MCF 10A (cell line): Measurements from ENCODE around the gene VPS39. TPM values are rescaled to one million over a fixed set of nuclear protein-coding genes. Genes with fewer than 3 reads are reported as not detected.

Source experiments
- BruUV-seq: library from RNA; stranded (reverse); fragments of 400-500 nt; replicated peaks from 2 replicates; lab custom pipeline; 2021; lab: Mats Ljungman, UMichigan
- CTCF ChIA-PET: fragments of 300-600 bp; sonication (Branson Sonifier 250); formaldehyde crosslinking; extraction: SDS; loops from one replicate; lab custom pipeline; 2021; ENCODE audit warnings: antibody characterized with exemption, inconsistent platforms; lab: Yijun Ruan, JAX
- POLR2A ChIA-PET: fragments of 300-600, 350-650 bp; sonication (Branson Sonifier 250); formaldehyde crosslinking; extraction: SDS; loops from one replicate; lab custom pipeline; 2020; ENCODE audit warnings: antibody characterized with exemption, inconsistent platforms; lab: Yijun Ruan, JAX
- DNase-seq: peaks from one replicate; pipeline ENCODE4 v3.0.0-alpha.2; 2018; ENCODE audit not compliant: unreplicated experiment
- H3K27ac Mint-ChIP-seq: one replicate; pipeline ENCODE4 v1.8.0; 2022; ENCODE audit warnings: mild to moderate bottlenecking, low read depth, mixed read lengths; ENCODE audit not compliant: unreplicated experiment
- H3K27me3 Mint-ChIP-seq: one replicate; pipeline ENCODE4 v1.8.0; 2022; ENCODE audit warnings: mixed read lengths; ENCODE audit not compliant: insufficient read depth, unreplicated experiment
- H3K36me3 Mint-ChIP-seq: one replicate; pipeline ENCODE4 v1.8.0; 2022; ENCODE audit warnings: mild to moderate bottlenecking, moderate library complexity, mixed read lengths; ENCODE audit not compliant: insufficient read depth, unreplicated experiment
- H3K4me1 Mint-ChIP-seq: one replicate; pipeline ENCODE4 v1.8.0; 2022; ENCODE audit warnings: mixed read lengths; ENCODE audit not compliant: insufficient read depth, unreplicated experiment
- H3K4me3 Mint-ChIP-seq: one replicate; pipeline ENCODE4 v1.8.0; 2022; ENCODE audit warnings: mild to moderate bottlenecking, moderate library complexity, mixed read lengths; ENCODE audit not compliant: unreplicated experiment
- H3K9me3 Mint-ChIP-seq: one replicate; pipeline ENCODE4 v1.8.0; 2022; ENCODE audit warnings: mixed read lengths; ENCODE audit not compliant: unreplicated experiment
- intact Hi-C: fragments of 100-400 bp; cut with micrococcal nuclease; formaldehyde crosslinking; loops from 2 replicates; pipeline ENCODE4 v1.14.1; 2022
- total RNA-seq: library from RNA; stranded (reverse); gene quantifications from 2 replicates; pipeline ENCODE4 v1.2.3, GENCODE V29; 2022
- TF ChIP-seq, protein P1 (sequence below): fragments of 200-600 bp; IDR thresholded peaks from one replicate; pipeline ENCODE4 v1.8.0; 2022; ENCODE audit warnings: antibody characterized with exemption, mild to moderate bottlenecking; ENCODE audit not compliant: unreplicated experiment

VPS39 gene
- total RNA-seq, 1 experiment from 2014 or later: 47.1 TPM

DNA sequence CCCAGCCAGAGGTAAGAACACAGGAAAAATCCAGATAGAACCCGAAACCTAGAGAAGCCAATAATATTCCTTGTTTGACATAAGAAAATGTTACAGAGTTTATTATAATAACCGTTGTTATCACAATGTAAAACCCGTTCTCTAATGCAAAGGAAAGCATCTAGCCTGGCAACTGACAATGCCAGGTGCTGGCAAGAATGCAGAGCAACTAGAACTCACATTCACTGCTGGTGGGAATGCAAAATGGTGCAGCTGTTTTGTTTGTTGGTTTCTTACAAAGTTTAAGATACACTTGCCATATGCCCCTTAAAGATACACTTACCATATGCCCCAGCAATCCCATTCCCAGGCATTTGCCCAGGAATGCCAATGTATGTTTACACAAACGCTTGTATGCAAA is 23.4 kb downstream of the VPS39 start:
- H3K27me3 Mint-ChIP-seq: no peaks in the 10 kb centered on the region
- ChIA-PET CTCF (interaction anchor here (0.7 kb wide), 1 partner anchor 63 kb away, joined by 3 read pairs; no protein-coding TSS in a partner anchor), POLR2A (interaction anchor here (0.5 to 0.7 kb wide), 2 partner anchors 9 to 28 kb away, joined by 3 to 5 read pairs; partner anchors contain the start of gene PLA2G4F)
- no peak overlapping the region for H3K27ac Mint-ChIP-seq
- H3K4me1 Mint-ChIP-seq: no peaks in the 10 kb centered on the region
- no peak overlapping the region for H3K4me3 Mint-ChIP-seq
- intact Hi-C loops: no loop called here
- no peaks in the 10 kb centered on the region for H3K9me3 Mint-ChIP-seq
- TF ChIP-seq, protein P1, sequence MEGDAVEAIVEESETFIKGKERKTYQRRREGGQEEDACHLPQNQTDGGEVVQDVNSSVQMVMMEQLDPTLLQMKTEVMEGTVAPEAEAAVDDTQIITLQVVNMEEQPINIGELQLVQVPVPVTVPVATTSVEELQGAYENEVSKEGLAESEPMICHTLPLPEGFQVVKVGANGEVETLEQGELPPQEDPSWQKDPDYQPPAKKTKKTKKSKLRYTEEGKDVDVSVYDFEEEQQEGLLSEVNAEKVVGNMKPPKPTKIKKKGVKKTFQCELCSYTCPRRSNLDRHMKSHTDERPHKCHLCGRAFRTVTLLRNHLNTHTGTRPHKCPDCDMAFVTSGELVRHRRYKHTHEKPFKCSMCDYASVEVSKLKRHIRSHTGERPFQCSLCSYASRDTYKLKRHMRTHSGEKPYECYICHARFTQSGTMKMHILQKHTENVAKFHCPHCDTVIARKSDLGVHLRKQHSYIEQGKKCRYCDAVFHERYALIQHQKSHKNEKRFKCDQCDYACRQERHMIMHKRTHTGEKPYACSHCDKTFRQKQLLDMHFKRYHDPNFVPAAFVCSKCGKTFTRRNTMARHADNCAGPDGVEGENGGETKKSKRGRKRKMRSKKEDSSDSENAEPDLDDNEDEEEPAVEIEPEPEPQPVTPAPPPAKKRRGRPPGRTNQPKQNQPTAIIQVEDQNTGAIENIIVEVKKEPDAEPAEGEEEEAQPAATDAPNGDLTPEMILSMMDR: no peak
- no TSS peak for BruUV-seq
- H3K36me3 Mint-ChIP-seq: peaks cover 80% of the 10 kb centered on the region
- no peak for DNase-seq

DNA sequence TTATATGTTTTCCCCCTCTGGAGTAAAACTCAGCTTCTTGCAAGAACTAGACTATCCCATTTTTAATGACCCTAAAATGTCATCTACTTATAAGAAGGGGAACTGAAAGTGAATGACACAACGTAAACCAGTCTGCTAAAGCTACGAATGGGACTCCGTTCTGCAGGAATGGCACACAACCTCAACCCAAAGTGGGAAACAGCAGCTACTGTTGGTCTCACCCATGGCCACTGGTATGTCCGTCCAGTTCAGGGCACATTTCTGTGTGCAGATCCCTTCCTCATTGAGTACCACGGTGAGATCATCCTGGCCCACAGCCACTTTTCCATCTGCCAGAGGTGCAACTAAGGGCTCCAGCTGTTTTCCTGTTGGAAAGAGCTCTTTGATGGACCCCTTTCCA is 23.8 kb downstream of the VPS39 start:
- Mint-ChIP-seq H3K9me3 (no peaks in the 10 kb centered on the region), H3K4me3 (no peak overlapping the region), H3K4me1 (no peaks in the 10 kb centered on the region), H3K27ac (no peak overlapping the region), H3K27me3 (no peaks in the 10 kb centered on the region), H3K36me3 (peaks cover 75% of the 10 kb centered on the region)
- ChIA-PET POLR2A (interaction anchor here (0.5 to 0.7 kb wide), 2 partner anchors 10 to 28 kb away, joined by 3 to 5 read pairs; partner anchors contain the start of gene PLA2G4F), CTCF (interaction anchor here (0.6 kb wide), 1 partner anchor 45 kb away, joined by 3 read pairs; no protein-coding TSS in a partner anchor)
- no peak for DNase-seq
- no TSS peak for BruUV-seq
- intact Hi-C loops: no loop called here
- TF ChIP-seq, protein P1: no peak

DNA sequence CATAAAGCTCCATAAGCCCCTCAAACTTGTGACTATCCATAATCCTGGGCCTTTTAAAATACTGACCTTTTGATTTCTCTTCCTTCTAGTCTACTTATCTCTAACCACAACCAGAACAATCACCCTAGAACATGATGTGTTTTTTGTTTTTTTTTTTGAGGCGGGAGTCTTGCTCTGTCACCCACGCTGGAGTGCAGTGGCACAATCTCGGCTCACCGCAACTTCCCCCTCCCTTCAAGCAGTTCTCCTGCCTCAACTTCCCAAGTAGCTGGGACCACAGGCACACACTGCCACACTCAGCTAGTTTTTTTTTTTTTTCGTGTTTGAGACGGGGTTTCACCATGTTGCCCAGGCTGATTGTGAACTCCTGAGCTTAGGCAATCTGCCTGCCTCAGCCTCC is 25.1 kb downstream of the VPS39 start:
- H3K4me3 Mint-ChIP-seq: no peak overlapping the region
- H3K36me3 Mint-ChIP-seq: peaks cover 75% of the 10 kb centered on the region
- no TSS peak for BruUV-seq
- no peak overlapping the region for H3K27ac Mint-ChIP-seq
- H3K9me3 Mint-ChIP-seq: no peaks in the 10 kb centered on the region
- DNase-seq: no peak
- intact Hi-C loops: no loop called here
- POLR2A ChIA-PET: no interaction called here
- TF ChIP-seq, protein P1: no peak
- H3K4me1 Mint-ChIP-seq: no peaks in the 10 kb centered on the region
- no peaks in the 10 kb centered on the region for H3K27me3 Mint-ChIP-seq
- CTCF ChIA-PET: interaction anchor here (0.6 to 1.0 kb wide), 2 partner anchors 26 to 196 kb away, joined by 3 to 5 read pairs; no protein-coding TSS in a partner anchor

GRCh38 chr15:42182328-42182886 is 25.7 kb downstream of the VPS39 start:
- no peak for DNase-seq
- H3K36me3 Mint-ChIP-seq: peaks cover 75% of the 10 kb centered on the region
- no peak overlapping the region for H3K4me3 Mint-ChIP-seq
- no peaks in the 10 kb centered on the region for H3K9me3 Mint-ChIP-seq
- BruUV-seq: no TSS peak
- TF ChIP-seq, protein P1: no peak
- intact Hi-C loops: no loop called here
- H3K4me1 Mint-ChIP-seq: no peaks in the 10 kb centered on the region
- ChIA-PET POLR2A (no interaction called here), CTCF (interaction anchor here (0.6 to 1.0 kb wide), 2 partner anchors 27 to 195 kb away, joined by 3 to 5 read pairs; no protein-coding TSS in a partner anchor)
- no peak overlapping the region for H3K27ac Mint-ChIP-seq
- no peaks in the 10 kb centered on the region for H3K27me3 Mint-ChIP-seq
